ENCODE data around the gene CDH23.

CDH23 gene

GRCh38 chr10:71715026-71715425 lies 318.3 kb downstream of the CDH23 start:
- DNase-seq = no peak

GRCh38 chr10:71715860-71716259 lies 319.1 kb downstream of the CDH23 start:
- no peak for DNase-seq

- no peak for DNase-seq
Observed at GRCh38 chr10:71716426-71716825, 319.7 kb downstream of the CDH23 start.

GRCh38 chr10:71717056-71717455 lies 320.3 kb downstream of the CDH23 start:
- DNase-seq = no peak

DNA sequence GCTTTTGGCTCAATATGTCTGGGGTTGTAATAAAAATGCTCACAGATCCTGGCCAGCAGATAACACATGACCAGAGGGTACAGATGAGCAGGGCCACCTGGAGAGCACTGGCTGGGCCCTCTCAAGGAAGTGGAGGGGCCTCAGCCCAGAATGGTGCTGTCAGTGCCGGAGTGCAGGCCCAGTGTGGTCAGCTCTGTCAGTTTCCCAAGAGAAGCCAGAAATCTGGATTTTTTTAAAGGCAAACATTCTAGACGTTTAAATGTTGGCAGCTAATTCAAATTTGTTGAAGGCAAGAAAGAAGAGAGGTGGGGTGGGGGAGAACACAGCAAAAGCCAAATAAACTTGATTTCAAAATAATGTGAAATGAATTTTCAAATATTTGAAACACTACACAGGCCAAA lies 320.8 kb downstream of the CDH23 start:
- no peak for DNase-seq

DNA sequence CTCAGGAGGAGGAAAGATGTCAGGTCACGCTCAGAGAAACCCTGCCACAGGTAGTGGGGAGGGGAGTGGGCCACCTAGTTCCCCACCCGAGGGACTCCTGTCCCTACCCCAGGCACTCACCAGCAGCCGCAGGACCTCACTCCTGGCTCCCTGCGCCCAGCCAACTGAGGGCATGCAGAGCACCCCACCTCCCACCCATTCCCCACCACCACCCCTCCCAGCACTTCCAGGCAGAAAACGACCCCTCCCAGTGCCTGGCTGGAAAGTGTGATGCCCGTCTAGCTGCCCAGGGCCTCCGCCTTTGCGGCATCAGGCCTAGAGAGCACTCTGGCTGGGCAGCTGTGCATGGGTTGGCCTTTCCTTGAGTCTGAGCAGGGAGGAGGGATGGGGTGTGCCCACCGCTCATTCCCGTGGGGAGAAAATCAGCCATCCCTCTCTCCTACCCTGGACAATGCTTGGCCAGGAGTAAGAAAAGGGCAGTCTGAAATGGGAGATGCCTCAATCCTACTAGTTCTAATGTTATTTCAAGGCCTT lies 321.5 kb downstream of the CDH23 start:
- DNase-seq = no peak

DNA sequence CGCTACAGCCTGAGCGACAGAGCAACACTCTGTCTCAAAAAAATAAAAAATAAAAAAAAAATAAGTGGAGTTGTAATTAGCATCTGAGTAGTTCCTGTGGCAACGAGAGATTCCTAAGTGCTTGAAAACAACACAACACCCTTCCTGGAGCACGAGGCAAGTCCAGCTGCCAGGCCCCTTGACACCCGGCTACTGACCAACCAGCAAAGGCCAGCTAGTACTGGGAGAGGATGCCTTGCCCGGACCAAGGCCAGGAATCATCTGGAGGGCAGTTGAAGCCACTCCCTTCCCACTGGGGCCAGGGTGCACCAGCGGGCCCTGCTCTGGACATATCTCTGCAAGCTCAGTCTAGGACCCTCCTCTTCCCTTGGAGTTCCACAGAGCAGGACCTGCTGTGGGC lies 322.3 kb downstream of the CDH23 start:
- DNase-seq = no peak

DNA sequence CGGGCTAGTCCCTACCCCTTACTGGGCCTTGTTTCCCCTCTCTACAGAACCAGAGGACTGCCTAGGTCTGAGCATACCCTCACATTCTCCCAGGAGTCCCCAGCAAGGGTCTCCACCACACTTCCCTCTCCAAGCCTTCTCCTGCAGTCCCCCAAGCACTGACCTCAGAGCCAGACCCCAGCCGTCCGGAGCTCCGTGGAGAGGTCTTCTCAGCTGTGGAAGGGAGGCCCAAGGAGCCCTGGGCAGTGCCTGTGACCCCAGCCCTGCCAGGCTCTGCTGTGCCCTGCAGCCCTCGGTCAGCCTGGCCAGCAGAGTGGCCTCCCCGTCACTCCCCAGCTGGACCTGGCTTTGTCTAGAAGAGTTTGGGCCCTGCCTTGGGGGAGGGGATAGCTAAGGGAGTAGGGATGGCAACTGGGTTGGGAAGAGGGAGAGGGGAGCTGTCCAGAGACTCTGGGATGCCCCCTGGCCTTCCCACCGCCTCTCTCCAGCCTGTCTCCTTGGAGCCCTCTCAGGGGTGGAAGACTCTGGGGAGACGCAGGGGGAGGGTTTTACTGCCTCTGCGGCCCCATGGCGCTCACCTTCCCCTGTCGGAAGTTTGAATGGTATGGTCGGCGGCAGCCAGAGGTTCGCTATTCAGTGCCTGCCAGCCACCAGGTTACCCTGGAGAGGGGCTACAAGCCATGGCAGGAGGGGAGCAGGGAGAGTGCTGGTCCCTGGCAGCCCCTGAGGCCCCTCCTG lies 322.9 kb downstream of the CDH23 start, which contains the start of gene C10orf105:
C10orf105 (minus strand) TSS at position 315 of the 738 bp plus-strand sequence. CDS start 3,441 bp downstream, outside the sequence.
- no peak for DNase-seq

GRCh38 chr10:71720288-71720687 lies 323.6 kb downstream of the CDH23 start:
- no peak for DNase-seq

- no peak for DNase-seq
Observed at GRCh38 chr10:71721313-71721712, 324.6 kb downstream of the CDH23 start.

DNA sequence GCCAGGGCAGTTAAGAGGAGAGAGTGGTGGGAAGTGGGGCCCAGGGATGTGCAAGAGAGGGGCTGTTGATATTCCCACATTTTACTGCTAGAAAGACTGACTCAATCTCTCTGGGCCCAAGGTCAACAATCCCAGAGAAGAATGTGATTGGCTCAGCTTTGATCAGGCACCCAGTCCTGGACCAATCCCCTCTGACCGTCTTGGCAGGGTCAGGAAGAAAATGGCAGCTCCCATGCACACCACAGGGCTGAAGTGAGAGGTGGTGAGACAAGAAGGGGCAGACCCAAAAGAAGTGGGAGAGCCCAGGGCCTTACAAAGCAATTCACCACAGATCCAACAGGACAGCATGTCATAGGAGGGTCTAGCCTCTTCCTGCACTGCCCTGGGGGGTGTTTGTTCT lies 326.1 kb downstream of the CDH23 start:
- no peak for DNase-seq

DNA sequence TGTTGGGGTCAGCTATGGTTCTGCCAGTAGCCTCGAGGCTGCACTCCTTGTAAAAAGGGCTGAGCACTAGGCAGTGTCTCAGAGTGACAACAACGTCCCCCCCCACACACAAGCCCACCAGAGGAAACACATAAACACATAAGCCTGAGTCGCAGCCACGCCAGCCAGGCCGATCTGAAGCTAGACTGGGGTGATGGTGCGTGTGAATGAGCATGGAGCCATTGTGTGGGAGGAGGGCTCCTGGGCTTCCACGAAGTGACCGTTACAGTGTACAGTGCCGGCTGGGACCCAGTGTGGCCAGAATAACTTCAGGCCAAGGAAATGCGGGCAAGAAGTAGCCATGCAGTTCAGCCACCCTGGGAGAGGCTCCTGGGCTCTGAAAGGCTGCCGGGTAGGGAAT lies 326.6 kb downstream of the CDH23 start:
- DNase-seq = no peak

DNA sequence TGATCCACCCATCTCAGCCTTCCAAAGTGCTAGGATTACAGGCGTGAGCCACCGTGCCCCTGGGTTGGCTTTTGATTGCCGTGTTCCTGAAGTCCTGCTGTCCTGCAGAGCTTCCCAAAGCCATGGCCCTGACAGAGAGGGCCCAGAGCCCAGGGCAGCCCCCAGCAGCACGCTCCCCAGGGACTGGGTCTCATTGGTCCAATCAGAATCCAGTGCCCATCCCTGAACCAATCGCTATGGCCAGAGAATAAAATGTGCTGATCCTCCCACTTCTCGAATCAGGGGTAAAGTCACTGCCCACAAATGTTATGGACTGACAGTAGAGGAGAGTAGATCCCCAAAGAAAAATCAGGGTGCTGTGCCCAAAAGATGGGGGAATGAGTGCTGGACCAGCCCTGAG lies 327.8 kb downstream of the CDH23 start:
- no peak for DNase-seq

DNA sequence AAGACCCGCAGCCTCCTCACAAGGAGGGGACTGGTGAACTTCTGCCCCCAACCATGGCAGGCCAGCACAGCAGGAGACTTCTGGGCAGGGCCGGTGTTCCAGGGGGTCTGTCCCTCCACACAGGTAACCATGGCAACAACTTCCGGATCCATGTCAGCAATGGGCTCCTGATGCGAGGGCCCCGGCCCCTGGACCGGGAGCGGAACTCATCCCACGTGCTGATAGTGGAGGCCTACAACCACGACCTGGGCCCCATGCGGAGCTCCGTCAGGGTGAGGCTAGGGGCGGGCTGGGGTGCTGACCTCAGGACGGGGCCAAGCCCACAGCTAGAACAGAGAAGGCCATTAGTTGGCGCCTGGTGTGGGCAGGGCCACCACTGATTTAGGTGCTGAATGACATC lies 328.5 kb downstream of the CDH23 start:
- DNase-seq = no peak

DNA sequence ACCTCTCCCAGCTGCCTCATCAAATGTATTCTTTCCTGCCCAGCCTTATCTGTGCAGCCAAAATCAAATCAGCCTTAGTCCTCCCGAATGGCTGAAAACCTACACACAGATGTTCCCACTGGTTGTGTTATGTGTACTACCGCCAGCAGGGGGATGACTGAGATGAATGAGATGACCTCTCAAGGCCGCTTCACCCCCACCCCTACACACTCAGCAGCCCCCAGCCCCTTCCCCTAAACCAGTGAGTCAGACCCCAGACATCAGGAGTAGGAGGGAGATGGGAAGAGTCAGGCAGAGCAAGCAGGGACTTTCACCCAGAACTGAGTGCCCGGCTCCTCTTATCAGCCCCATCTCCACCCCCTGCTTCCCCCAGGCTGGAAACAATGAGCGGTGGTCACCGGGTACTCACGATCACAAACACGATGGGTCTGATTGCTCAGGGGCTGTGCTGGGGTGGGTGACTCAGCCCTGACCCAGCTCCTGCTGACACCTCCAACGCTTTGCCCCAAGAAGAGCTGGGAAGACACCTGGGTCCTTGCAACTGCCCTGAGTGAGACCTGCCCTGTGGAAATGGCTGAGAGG lies 329.4 kb downstream of the CDH23 start:
- DNase-seq = no peak

GRCh38 chr10:71726580-71727104 lies 329.9 kb downstream of the CDH23 start:
- no peak for DNase-seq

- no peak for DNase-seq
Observed at GRCh38 chr10:71727105-71727737, 330.5 kb downstream of the CDH23 start.

DNA sequence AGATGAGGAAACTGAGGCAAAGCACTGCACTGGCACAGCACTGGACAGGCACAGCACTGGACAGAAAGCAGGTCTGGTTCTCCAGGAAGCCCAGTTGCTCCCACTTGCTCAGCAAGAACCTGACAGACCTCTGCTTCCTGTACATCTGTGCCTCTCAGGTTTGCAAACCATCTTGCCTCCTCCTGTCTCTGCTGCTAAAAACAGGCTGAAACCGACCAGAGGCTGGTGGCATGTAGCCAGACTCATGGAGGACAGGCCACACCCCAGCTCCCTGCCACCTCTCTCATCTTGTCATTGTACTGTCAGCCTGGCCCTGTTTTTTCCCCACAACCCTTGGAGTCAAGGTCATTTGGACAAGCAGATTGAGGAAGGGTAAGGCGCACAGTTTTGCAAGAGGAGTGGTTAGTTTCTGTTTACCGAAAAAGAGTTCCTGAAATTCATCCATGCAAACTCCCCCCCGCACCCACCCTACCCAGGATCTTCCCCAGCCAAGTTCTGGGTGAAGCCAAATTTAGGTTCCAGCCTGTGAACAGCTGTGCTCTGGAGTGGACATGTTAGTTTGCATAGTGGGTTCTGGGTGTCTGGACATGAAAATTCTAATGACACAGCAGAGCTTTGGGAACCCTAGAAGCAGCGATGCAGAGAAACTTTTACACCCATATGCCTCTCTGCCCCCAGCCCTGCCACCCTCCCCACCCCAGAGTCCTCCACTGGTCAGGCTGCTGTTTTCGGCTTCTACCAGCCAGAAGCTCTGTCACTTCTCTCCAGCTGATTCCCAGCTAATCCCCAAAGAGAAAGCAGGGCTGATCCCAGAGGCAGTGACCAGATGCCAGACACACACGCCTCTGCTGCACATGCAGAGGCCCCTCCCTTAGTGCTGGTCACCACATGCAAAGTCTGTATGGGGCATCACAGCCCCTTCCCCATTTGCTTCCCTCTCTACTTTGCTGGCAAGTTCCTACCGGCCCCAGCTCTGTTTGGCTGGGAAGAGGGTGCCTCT lies 331.3 kb downstream of the CDH23 start:
- no peak for DNase-seq

GRCh38 chr10:71729161-71729636 lies 332.5 kb downstream of the CDH23 start:
- no peak for DNase-seq

- no peak for DNase-seq
Observed at GRCh38 chr10:71731791-71732190, 335.1 kb downstream of the CDH23 start.

- DNase-seq = no peak
Observed at GRCh38 chr10:71734797-71735196, 338.1 kb downstream of the CDH23 start.

Measured in NCI-H1417 treated with DMSO at 0.1 percent for 48 hours (cell line).